GM18867 (cell line): ENCODE data around the gene BFSP1.

ENCODE experiments used
- ATAC-seq: cut with Tn5 transposase; IDR thresholded peaks from one replicate; pipeline ENCODE4 v1.9.1; 2021; ENCODE audit warnings: mild to moderate bottlenecking, moderate library complexity; ENCODE audit not compliant: unreplicated experiment

Gene BFSP1

DNA sequence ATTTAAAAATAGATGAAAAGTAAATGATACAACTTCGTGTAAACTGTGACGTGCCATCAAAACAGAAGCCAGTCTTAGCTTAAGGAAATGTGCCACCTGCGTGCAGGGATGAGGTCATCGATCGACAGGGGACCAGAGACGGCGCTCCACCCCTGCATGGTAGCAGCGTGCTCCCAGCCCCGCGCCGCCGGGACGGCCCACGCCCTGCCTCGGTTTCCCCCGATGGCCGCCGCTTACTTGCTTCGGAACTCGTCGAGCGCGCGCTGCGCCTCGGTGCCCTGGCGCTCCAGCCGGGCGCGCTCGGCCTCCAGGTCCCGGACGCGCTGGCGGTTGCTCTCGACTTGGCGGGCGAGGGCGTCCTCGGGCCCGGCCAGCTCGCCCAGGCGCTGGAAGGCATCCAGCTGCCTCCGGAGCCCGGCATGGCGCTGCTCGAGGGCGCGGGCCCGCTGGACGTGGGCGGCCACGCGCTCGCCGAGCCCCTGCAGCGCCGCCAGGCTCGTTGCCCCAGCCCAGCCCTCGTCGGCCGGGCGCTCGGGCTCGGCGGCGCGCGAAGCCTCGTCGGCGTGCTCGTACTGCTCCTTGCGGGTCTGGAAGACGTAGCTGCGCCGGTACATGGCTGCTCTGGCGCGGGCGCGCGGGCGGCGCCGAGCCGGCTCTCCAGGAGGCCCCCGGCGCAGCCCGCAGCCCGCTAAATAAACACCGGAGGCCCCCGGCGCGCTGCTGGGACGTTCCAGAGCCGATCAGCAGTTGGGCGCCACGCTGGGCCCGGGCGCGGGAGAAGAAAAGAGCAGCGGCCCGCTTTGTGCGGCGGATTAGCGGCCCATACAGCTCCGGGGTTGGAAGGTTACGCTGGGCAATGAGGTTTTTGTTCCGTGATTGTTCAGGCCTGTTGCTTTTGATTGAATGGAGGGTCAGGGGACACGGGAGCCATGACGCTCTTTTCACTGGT is at the start of gene BFSP1:
BFSP1 (minus strand) TSS at position 664 of the 949 bp plus-strand sequence; CDS start at position 614, 50 bp downstream.
- ATAC-seq, result peak; percentile 66

DNA sequence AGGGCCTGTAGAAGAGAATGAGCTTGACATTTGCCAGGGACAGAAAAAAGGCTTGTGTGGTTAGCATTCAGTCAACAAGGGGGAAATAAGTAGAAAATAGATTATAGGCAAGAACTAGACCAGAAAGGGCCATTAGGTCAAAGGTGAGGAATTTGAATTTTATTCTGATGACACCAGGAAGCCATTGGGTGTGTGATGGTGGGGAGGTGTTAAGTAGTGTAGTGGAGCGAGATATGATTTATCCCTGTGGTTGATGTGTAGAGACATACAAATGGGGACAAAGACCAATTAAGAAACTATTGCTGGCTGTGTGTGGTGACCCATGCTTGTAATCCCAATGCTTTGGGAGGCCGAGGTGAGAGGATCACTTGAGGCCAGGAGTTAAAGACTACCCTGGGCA is 49.7 kb upstream of the BFSP1 start:
- ATAC-seq, result no peak

DNA sequence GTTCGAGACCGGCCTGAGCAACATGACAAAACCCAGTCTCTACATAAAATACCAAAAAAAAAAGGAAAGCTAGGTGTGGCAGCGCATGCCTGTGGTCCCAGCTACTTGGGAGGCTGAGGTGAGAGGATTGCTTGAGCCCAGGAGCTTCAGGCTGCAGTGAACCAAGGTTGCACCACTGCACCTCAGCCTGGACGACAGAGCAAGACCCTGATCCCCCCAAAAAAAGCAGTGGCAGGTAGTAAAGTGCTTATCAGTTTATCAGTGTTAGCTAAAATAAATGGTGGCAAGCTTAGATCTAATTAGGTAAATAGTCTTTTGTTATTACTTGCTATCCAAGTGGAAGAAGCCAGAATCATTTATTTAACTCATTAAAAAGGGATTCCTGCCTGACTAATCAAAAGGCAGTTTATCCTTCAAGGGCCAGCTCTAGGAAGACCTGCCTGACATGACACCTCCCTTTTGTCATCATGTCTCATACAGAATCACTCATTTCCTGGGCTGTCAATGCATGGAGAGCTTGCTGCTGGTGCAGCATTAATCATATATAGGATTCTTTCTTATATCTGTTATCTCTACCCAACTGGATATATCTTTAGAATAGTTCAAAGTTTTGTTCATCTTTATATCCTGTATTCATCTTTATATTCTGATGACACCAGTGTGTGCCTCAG is 48.3 kb upstream of the BFSP1 start:
- no peak for ATAC-seq

DNA sequence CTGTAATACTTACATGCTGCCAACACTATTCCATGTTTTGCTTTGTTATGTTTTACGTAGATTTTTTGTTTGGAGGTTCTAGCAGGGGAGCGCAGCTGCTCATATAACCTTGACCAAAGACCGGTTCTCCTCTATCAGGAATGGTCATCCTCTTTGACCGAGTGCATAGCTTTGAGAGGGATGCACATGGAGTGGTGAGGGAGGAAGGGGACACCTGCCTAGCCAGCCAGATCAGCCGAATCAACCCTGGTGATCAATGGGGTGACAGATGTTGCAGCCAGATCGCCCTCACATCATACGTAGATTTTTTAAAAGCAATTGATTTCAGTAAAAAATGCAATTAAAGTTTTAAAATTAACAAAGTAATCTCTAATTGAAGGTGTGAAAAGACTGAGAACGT is 45.0 kb upstream of the BFSP1 start:
- no peak for ATAC-seq

DNA sequence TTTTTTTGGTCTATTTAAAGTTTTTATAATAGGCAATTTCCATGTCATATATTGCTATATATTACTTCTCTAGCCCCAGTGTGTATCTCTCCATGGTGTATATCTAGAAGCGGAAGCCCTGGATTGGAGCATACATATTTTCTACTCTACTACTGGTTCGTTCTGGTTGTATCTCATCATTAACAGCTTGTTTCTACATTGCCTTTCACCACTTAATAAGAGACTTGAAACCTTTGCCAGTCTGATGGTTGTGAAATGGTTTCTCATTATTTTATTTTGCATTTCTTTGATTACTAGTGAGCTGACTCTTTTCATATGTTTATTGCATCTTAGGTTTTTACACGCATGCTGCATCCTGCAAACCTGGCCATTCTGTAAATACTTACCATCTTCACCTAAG is 42.3 kb upstream of the BFSP1 start:
- ATAC-seq, result no peak

DNA sequence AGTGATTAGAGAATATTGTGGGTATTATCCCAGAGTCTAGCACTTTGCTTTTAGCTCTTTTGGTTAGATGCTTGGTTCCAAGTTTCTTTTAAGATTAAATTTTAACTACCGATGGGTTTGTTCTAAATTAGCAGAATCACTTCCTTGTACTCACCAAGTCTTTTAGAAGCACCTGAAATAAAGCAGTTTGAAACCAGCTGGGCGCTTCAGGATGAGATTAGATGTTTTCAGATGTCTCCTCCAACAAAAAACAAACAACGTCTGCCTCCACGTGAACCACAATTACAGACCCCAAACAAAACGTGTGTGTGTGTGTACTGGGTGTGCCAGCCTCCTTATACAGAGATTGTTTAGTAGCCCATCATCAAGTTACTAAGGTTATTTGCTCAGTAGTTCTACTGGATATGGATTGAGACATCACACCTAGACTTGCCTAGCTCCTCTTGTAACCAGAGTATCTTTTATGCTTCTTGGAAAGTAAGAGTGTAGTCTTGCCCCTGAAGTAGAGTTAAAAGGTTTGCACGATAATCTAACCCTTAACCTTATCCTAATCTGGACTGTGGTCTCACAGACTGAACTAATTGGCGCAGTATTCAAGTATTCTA is 41.0 kb upstream of the BFSP1 start:
- no peak for ATAC-seq

DNA sequence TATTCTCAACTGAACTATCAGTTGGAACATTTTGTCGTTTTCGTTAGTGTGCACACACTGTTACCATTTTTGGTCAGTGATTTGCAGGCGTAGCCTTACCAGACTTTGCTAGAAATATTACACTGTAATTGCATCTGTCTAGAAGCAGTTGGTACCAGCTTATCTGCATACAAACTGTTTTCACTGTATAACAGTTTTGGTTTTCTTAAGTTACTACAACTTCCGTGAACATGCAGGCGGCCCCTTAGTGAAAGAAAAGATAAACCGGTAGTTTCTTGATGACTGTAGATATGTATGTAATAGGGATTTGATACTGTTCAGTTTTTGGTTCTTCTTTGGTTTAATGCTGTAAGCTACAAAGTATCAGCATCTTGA is 40.0 kb upstream of the BFSP1 start:
- peak; percentile 39 for ATAC-seq

DNA sequence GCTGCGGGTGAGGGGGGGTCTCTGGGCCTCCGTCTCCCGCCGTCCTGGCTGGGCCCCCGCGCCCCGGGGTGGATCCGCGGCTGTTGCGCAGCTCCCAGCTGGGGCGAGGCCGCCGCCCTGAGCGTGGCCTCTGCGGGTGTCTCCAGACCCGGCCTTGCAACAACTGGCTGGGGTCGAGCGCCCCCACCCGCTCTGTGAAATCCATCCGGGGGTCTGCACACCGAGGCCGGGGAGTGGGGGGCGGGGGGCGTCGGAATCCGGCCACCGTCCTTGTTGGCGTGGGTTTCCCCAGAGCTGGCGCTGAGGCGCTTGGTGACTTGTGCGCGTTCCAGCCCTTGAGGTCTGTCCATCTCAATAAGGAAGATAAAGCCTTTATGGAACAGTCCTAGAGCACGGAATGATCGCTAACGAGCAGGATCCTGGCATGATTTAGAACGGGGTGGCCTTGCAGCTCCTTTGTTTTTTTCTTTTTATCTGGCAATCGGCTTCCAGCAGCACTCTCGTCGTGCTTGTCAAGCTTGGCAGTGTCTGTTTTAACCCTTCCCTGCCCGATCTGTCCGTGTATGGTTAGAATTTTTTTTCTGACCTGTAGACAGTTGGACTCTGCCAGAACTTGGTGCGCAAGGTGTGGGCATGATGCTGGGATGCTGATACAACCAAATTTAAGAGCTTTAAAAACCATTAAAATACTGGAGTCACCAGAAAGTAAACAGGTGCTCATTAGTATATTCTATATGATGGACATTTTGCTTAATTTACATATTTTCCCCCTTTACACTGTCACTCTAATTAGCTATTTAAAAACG is 39.4 kb upstream of the BFSP1 start:
- peak; percentile 5 for ATAC-seq

DNA sequence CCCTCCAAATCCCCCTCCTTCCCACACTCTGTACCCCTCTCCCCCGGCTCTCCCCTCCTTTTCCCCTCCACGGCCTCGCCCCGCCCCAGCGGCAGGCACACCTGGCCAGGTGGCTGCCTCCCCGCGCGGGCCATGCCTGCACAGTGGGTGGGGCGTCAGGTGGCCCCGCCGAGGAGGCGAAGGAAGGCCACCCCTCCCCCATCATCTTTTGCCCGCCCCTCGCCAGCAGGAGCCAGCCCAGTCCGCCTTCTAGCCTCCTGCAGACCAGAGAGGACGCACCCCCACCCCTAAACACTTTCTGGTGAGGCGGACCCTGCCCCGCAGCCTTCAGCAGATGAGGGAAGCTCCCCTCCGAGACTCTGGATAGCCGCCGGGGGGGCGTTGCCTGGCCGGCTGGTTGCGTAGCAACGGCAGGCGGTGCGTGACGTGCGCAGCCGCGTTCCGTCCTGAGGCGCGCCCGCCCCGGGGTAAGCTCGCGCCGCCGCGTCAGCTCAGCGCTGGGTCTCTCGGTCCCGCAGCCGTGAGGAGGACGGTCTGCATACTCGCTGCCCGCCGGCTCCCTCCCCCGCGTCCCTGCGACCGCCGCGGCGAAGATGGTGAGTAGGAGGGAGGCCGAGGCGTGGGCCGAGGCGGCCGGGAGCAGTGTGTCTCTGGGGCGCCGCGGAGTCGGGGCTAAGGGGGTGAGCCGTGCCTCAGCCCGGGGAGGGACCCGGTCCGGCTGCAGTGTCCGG is 38.6 kb upstream of the BFSP1 start, which contains the start of gene DSTN:
DSTN (plus strand) TSS at position 460 of the 731 bp plus-strand sequence; CDS start at position 594, 134 bp downstream.
- peak; percentile 93 for ATAC-seq

DNA sequence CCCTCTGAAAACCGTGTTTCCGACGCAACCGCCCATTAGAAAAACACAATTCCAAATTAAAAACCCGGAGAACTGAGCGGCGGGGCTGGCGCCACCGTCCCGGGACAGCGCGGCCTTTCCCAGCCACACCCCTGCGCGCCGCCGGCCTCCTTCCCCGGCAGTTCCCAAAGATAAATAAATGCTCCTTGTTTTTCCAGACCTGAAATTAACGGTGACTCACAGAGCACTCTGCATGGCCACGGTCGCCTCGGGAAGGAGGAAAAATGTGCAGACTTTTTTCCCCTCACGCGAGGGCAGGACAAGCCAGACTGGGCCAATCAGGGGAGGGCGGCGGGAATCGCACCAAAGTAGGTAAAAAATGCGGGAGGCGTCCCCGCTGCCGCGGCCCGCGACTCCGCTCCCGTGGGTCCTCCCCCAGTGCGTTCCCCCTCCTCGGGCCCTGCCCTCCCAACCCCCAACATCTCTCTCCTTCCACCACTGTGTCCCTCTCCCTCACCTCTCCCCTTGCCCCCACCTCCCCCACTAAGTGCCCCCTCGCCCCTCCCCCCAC is 37.9 kb upstream of the BFSP1 start:
- ATAC-seq, result no peak

DNA sequence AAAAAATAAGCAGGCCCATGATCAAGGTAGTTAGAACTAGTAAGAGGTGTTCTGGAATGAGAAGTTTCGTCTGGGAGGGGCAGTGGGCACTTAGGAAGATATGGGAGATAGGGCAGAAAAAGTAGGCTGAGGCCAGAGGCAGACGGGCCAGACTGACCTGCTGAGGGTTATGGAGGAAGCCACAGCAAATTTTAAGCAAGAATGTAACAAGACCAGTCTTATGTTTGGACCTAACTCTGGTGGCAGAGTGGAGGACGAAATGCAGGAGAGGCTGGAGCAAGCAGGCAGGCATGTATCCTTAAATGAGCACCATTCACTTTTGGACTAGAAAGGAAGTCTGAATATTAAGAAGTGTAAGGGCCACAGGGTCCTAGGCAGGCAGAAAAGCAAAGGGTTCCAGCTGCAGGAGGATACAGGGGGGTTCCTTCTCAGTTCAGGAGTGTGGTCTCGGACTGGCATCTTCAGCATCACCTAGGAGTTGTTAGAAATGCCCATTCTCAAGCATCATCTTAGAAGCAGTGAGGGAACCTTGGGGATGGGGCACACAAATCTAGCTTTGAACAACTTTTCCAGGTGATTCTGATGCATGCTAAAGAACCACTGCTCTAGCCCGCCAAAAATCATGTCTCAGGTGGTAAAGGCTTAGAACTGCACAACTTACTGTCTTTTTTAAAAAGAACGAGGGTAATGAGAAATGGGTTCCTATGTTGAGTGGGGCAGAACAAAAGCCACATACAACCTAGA is 37.0 kb upstream of the BFSP1 start:
- no peak for ATAC-seq

DNA sequence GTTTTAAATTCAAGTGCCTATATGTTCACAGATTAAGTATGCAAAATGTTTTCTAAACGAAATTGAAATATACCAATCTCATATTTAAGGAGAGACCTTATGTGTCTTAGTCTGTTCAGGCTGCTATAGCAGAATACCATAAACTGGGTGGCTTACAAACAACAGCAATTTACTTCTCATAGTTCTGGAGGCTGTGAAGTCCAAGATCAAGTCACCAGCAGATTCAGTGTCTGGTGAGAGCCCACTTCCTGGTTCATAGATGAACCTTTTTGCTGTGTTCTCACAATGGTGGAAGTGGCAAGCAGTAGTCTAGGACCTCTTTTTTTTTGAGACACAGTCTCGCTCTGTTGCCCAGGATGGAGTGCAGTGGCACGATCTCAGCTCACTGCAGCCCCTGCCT is 35.2 kb upstream of the BFSP1 start:
- no peak for ATAC-seq

DNA sequence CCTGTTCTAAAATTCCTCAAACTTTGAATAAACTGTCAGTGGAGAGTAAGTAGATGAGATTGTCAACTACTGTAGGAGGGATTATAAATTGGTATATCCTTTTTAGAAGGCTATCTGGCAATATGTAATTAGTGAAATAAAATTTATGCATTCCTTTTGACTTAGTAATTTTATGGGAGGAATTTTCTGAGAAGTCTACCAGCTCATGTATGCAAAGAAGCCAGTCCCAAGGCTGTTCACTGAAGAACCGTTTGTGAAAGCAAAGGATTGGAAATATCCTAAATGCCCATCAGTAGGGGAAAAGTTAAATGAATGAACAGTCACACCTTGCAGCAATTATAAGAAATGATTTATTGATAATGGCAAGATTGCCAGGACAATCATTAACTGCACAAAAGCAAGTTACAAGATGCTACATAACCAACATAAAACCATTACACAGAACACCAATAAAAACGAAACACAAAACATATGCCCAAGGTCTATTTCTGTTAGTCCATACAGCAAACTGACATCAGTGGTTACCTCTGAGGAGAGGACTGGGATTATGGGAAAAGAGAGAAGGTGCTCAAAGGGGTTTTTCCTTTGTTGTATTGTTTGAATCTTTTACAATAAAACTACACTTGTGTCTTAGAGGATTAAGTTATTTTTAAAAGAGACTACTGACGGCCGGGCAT is 34.1 kb upstream of the BFSP1 start:
- no peak for ATAC-seq

DNA sequence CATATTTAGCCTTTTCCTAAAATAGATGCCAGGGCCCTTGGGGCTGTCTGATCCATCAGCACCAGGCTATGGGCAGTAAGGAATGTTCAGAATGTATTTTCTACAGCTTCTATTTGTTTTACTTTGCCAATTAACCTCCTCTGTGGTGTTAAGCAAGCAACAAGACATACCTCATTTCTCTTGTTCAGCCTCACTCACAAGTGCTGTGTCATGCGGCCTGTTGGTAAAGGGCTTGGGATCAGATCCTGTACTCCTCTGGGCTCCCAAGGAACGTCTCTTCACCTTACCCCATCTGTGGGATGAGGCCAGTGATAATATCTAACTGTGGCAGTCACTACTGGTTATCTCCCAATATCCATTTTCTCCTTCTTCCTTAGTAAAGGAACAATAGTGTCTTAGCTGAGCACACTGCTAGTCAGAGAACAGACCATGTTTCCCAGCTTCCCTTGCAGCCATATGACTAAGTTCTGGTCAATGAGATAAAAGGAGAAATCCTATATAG is 31.7 kb upstream of the BFSP1 start:
- ATAC-seq, result no peak

DNA sequence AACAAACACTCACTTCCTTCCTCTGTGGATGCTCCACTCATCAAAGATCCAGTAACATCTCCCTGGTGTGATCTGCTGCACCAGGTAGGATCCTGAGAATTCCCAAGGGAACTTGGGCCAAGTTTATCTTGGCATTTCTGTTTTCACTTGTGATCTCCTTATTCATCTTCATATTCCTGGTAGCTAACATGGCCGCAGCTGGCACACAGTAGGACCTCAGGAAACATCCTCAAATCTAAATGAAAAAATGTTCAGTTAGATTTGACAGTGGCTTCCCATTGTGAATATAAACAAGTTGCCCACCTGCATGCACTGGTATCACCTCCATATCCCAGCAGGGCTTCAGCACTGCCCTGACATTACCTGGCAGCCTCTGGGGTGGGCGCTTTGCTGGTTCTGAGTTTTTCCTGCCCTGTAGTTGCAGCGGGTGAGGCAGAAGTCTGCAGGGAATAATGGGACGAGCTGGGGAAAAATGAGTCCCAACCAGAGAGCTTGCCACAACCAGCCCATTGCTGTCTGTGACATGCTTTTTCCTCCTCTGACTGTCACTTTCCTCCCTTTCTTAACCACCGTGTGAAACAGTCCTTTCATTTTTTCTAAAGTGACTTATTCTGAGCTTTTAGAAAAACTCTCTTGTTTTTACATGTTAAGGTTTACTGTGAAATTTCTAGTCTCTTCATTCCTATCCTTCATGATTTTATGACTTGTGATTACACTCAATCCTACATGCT is 29.3 kb upstream of the BFSP1 start:
- ATAC-seq, result no peak

DNA sequence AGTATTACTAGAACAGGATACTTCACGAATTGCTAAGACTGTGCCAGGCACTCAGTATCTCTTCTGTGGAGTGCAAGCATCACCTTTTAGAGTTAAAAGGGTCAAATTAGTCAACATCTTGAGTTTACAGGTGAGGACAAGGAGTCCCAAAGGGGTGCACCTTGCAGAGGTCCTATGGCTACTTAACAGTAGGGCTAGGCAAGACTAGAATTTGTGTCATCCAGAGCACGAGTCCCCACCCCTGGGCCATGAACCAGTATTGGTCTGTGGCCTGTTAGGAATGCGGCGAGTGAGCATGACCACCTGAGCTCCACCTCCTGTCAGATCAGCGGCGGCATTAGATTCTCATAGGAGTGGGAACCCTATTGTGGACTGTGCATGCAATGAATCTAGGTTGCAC is 28.2 kb upstream of the BFSP1 start:
- ATAC-seq, result no peak

DNA sequence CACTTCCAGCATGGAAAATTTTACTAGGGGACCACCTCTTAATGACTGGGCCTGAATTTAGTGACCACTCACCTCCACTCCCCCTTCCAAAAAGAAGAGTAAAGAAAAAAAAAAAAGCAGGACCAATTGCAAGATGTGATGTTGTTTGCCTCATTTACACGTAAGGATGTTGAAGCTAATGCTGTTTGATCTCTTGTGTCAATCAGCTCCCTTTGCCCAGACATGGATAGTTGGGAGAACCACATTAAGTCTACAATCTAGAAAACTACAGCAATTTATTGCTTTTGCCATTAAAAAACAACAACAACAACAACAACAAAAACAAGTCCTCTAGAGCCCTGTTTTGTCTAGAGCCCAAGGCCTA is 27.7 kb upstream of the BFSP1 start:
- no peak for ATAC-seq
